Gastrocnemius medialis (tissue), 4 donors: ENCODE results near the gene DUX4. TPM values are rescaled to one million over a fixed set of nuclear protein-coding genes. Genes with fewer than 3 reads are reported as not detected.
A peak's percentile ranks its signal among the peaks of the same experiment; 100 is the strongest.
"Not testable (repeated sequence)": the region's sequence is repeated elsewhere in the genome, so short reads cannot be mapped to it uniquely, and the experiment has no call there.

Experiments used
- ATAC-seq, 2 donors: fragments of 150-250 bp; one replicate each; pipeline ENCODE4 v1.9.1; 2016
- DNase-seq, 2 donors: peaks; one replicate each; pipeline ENCODE4 v3.0.0-alpha.2; 2019
- H3K27ac ChIP-seq, 4 donors: fragments of 200-600 bp; sonication (generic); 1 replicate in 1 of 4; 2 replicates in 3 of 4; pipeline ENCODE4 v1.5.1; 2016 to 2018; ENCODE audit warnings: mild to moderate bottlenecking in 2 of 4, moderate library complexity in 1 of 4
- H3K27me3 ChIP-seq, 3 donors: fragments of 200-600 bp; sonication (generic) in 2 of 3; 1 replicate in 1 of 3; 2 replicates in 2 of 3; pipeline versions ENCODE4 v1.5.1 to v1.6.0; 2016 to 2019; ENCODE audit warnings: mild to moderate bottlenecking in 1 of 3, moderate library complexity in 1 of 3
- H3K36me3 ChIP-seq, 2 donors: fragments of 200-600 bp; sonication (generic) in 1 of 2; one replicate each; pipeline ENCODE4 v1.5.1; 2017 to 2018
- H3K4me1 ChIP-seq, 2 donors: fragments of 200-600 bp; sonication (generic) in 1 of 2; one replicate each; pipeline ENCODE4 v1.5.1; 2016 to 2017; ENCODE audit warnings: mild to moderate bottlenecking in 2 of 2
- H3K4me3 ChIP-seq, 4 donors: fragments of 200-600 bp; sonication (generic) in 3 of 4; 1 replicate in 1 of 4; 2 replicates in 3 of 4; pipeline ENCODE4 v1.5.1; 2016 to 2019; ENCODE audit warnings: mild to moderate bottlenecking in 2 of 4
- H3K9me3 ChIP-seq, 3 donors: fragments of 200-600 bp; sonication (generic) in 2 of 3; 1 replicate in 1 of 3; 2 replicates in 2 of 3; pipeline ENCODE4 v1.5.1; 2016 to 2019
- in situ Hi-C, 4 donors: fragments of 200-750 bp; cut with MboI; loops; one replicate each; pipeline versions ENCODE4 v1.15.0 to v1.8.0; 2017; ENCODE audit warnings: low sequenced_read_pairs in 4 of 4
- intact Hi-C: fragments of 100-400 bp; cut with DNase I; formaldehyde crosslinking; loops from one replicate; pipeline ENCODE4 v1.15.1; 2023; ENCODE audit warnings: low total_unique reads
- total RNA-seq, 4 donors: library from RNA; depleted of rRNA; stranded (reverse); fragments of >200 nt; gene quantifications; one replicate each; pipeline versions ENCODE4 v1.1.0 to v1.2.3, GENCODE V29; 2016

The DUX4 gene
- not detected for total RNA-seq

DNA sequence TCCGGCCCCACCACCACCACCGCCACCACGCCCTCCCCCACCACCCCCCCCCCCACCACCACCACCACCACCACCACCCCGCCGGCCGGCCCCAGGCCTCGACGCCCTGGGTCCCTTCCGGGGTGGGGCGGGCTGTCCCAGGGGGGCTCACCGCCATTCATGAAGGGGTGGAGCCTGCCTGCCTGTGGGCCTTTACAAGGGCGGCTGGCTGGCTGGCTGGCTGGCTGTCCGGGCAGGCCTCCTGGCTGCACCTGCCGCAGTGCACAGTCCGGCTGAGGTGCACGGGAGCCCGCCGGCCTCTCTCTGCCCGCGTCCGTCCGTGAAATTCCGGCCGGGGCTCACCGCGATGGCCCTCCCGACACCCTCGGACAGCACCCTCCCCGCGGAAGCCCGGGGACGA is at the start of gene DUX4:
TSS of gene DUX4 (plus strand) at position 347 of the 400 bp plus-strand sequence. CDS start at position 347, 0 bp downstream.
- intact Hi-C loops, H3K4me1 ChIP-seq, H3K4me3 ChIP-seq, ATAC-seq, H3K27me3 ChIP-seq, H3K9me3 ChIP-seq, DNase-seq, H3K27ac ChIP-seq, in situ Hi-C loops, H3K36me3 ChIP-seq: not testable (repeated sequence)

DNA sequence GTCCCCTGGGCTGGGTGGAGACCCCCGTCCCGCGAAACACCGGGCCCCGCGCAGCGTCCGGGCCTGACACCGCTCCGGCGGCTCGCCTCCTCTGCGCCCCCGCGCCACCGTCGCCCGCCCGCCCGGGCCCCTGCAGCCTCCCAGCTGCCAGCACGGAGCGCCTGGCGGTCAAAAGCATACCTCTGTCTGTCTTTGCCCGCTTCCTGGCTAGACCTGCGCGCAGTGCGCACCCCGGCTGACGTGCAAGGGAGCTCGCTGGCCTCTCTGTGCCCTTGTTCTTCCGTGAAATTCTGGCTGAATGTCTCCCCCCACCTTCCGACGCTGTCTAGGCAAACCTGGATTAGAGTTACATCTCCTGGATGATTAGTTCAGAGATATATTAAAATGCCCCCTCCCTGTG is 1.9 kb downstream of the DUX4 start:
- in situ Hi-C loops, H3K36me3 ChIP-seq, H3K9me3 ChIP-seq, H3K4me3 ChIP-seq, H3K4me1 ChIP-seq, DNase-seq, H3K27me3 ChIP-seq, H3K27ac ChIP-seq, intact Hi-C loops, ATAC-seq: not testable (repeated sequence)

GRCh38 chr4:190177727-190178605 is 4.4 kb downstream of the DUX4 start:
- ATAC-seq (peak; percentile 45 to 60), DNase-seq (peak in 1 of 2 donors; percentile 6)
- H3K9me3 ChIP-seq, H3K4me1 ChIP-seq, H3K27me3 ChIP-seq, H3K27ac ChIP-seq, in situ Hi-C loops, H3K4me3 ChIP-seq, intact Hi-C loops, H3K36me3 ChIP-seq: not testable (repeated sequence)

GRCh38 chr4:190178606-190178990 is 5.0 kb downstream of the DUX4 start:
- H3K36me3 ChIP-seq, H3K4me3 ChIP-seq, ATAC-seq, intact Hi-C loops, DNase-seq, H3K27me3 ChIP-seq, H3K9me3 ChIP-seq, H3K27ac ChIP-seq, in situ Hi-C loops, H3K4me1 ChIP-seq: not testable (repeated sequence)

- intact Hi-C loops, H3K4me3 ChIP-seq, in situ Hi-C loops, H3K27ac ChIP-seq, H3K36me3 ChIP-seq, DNase-seq, H3K27me3 ChIP-seq, H3K9me3 ChIP-seq, H3K4me1 ChIP-seq: not testable (repeated sequence)
- ATAC-seq = peak; percentile 69 to 71
Observed at GRCh38 chr4:190179030-190179739, 5.6 kb downstream of the DUX4 start.

- intact Hi-C loops, H3K27ac ChIP-seq, DNase-seq, H3K36me3 ChIP-seq, H3K27me3 ChIP-seq, in situ Hi-C loops, H3K4me3 ChIP-seq, H3K4me1 ChIP-seq, H3K9me3 ChIP-seq: not testable (repeated sequence)
- ATAC-seq = peak; percentile 46 to 52
Observed at GRCh38 chr4:190179740-190180094, 6.1 kb downstream of the DUX4 start.

DNA sequence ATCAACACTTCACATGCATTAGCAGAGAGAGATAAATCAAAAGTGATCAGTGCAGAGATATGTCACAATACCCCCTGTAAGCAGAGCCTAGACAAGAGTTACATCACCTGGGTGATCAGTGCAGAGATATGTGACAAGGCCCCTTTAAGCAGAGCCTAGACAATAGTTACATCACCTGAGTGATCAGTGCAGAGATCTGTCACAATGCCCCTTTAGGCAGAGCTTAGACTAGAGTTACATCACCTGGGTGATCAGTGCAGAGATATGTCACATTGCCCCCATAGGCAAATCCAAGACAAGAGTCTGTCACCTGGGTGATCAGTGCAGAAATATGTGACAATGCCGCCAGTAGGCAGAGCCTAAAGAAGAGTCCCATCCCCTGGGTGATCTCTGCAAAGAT is 7.4 kb downstream of the DUX4 start:
- in situ Hi-C loops, H3K4me3 ChIP-seq, H3K36me3 ChIP-seq, H3K9me3 ChIP-seq, ATAC-seq, H3K27ac ChIP-seq, H3K27me3 ChIP-seq, intact Hi-C loops, DNase-seq, H3K4me1 ChIP-seq: not testable (repeated sequence)

GRCh38 chr4:190181481-190182100 is 8.0 kb downstream of the DUX4 start:
- H3K4me3 ChIP-seq, H3K9me3 ChIP-seq, H3K36me3 ChIP-seq, H3K27ac ChIP-seq, H3K4me1 ChIP-seq, in situ Hi-C loops, intact Hi-C loops, ATAC-seq, H3K27me3 ChIP-seq: not testable (repeated sequence)
- DNase-seq = peak in 1 of 2 donors; percentile 14

DNA sequence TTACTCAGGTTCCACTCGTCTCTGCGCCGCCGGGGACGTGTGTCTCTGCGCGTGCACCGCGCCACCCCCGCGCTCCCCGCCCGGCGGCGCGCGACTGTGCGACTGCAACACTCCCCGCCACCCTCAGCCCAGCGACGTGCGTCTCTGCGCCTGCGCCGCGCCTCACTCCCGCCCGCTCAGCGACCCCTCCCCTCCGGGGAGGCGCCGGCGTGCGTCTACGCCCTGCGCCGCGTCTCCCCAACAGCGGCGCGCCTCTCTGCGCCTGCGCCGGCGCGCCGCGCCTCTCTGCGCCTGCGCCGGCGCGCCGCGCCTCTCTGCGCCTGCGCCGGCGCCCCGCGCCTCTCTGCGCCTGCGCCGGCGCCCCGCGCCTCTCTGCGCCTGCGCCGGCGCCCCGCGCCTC is 29.9 kb downstream of the DUX4 start:
- H3K27ac ChIP-seq, H3K36me3 ChIP-seq, H3K4me1 ChIP-seq, DNase-seq, H3K27me3 ChIP-seq, ATAC-seq, H3K9me3 ChIP-seq, intact Hi-C loops, H3K4me3 ChIP-seq, in situ Hi-C loops: not testable (repeated sequence)
